Measurements from ENCODE around the gene CCDC184. TPM values are rescaled to one million over a fixed set of nuclear protein-coding genes. Genes with fewer than 3 reads are reported as not detected.
"Not testable (repeated sequence)": the region's sequence is repeated elsewhere in the genome, so short reads cannot be mapped to it uniquely, and the experiment has no call there.

The CCDC184 gene
- total RNA-seq, 2 donors from 2014 or later = 0.81 to 5.6 TPM

- DNase-seq (ENCODE audit: low spot score) = no peak
- TF ChIP-seq, protein P1, sequence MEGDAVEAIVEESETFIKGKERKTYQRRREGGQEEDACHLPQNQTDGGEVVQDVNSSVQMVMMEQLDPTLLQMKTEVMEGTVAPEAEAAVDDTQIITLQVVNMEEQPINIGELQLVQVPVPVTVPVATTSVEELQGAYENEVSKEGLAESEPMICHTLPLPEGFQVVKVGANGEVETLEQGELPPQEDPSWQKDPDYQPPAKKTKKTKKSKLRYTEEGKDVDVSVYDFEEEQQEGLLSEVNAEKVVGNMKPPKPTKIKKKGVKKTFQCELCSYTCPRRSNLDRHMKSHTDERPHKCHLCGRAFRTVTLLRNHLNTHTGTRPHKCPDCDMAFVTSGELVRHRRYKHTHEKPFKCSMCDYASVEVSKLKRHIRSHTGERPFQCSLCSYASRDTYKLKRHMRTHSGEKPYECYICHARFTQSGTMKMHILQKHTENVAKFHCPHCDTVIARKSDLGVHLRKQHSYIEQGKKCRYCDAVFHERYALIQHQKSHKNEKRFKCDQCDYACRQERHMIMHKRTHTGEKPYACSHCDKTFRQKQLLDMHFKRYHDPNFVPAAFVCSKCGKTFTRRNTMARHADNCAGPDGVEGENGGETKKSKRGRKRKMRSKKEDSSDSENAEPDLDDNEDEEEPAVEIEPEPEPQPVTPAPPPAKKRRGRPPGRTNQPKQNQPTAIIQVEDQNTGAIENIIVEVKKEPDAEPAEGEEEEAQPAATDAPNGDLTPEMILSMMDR (IDR thresholded peaks at IDR 0.05) = no peak
- Histone ChIP-seq H3K36me3 (peaks cover 5% of the 10 kb centered on the region), H3K27ac (no peak within 1 kb of the TSS), H3K27me3 (replicated peaks; ENCODE audit: insufficient read depth) (no peaks in the 10 kb centered on the region), H3K4me1 (ENCODE audit: control insufficient read depth in 1 of 2, low read depth in 2 of 2) (peaks cover 0 to 8% of the 10 kb centered on the region in 2 donors), H3K4me3 (no peak within 1 kb of the TSS), H3K9me3 (peaks cover 29% of the 10 kb centered on the region)
- no peak for ATAC-seq (ENCODE audit: insufficient number of reproducible peaks, low FRiP score, low read depth)
Measured at GRCh38 chr12:48203192-48203591, 19.7 kb downstream of the CCDC184 start, which contains the start of gene OR10AD1. TSS of gene OR10AD1 (minus strand) at chr12:48203292. CDS start at chr12:48203292, 0 bp downstream.

GRCh38 chr12:48209495-48209894, 26.1 kb downstream of the CCDC184 start:
- H3K4me3 ChIP-seq; H3K27me3 ChIP-seq (replicated peaks; ENCODE audit: insufficient read depth); ATAC-seq (ENCODE audit: insufficient number of reproducible peaks, low FRiP score, low read depth); DNase-seq (ENCODE audit: low spot score); H3K36me3 ChIP-seq; H3K27ac ChIP-seq; H3K4me1 ChIP-seq (ENCODE audit: control insufficient read depth in 1 of 2, low read depth in 2 of 2): not testable (repeated sequence)
- peaks cover 29% of the 10 kb centered on the region for H3K9me3 ChIP-seq

DNA sequence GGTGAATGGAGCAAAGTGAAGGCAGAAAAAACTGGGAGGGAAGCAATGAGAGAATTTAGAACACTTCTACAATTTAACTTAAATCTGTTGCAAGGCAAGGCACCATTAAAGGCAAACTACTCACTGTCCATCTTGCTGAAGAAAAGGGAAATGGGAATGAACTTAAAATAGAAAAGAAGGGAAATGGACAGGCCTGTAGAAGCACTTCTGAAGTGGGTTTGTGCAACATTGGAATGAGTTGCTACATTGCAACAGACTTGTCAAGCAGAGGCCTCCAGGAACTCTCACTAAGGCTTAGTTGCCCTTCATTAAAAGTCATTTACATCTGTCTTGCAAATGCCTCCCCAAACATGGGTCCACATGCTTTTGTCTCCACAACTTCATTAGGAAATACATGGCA, 33.3 kb downstream of the CCDC184 start:
- DNase-seq (ENCODE audit: low spot score) = no peak
- Histone ChIP-seq H3K27me3 (replicated peaks; ENCODE audit: insufficient read depth) (no peaks in the 10 kb centered on the region), H3K4me1 (ENCODE audit: control insufficient read depth in 1 of 2, low read depth in 2 of 2) (peaks cover 0 to 5% of the 10 kb centered on the region in 2 donors), H3K27ac (no peak overlapping the region), H3K4me3 (no peak overlapping the region), H3K9me3 (no peaks in the 10 kb centered on the region), H3K36me3 (no peaks in the 10 kb centered on the region)
- ATAC-seq (ENCODE audit: insufficient number of reproducible peaks, low FRiP score, low read depth) = no peak
- TF ChIP-seq, protein P1 (IDR thresholded peaks at IDR 0.05) = no peak

DNA sequence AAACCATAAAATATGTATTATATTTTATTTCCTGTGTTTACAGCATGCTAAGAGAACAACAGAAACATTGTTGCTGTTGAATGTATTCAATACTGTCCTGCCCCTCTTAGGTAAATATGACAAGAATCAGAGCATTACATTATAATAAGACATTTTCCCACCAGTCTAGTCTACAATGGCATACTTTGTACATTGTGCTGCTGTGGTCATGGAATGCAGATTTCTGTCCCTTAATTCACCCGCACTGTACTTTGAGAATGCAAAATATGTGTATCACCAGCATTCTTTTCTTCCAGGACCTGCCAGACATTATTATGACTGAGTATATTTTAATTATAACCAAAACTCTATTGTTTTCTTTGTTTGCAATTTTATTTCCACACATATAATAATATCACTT, 36.2 kb downstream of the CCDC184 start:
- Histone ChIP-seq H3K4me3 (no peak overlapping the region), H3K9me3 (no peaks in the 10 kb centered on the region), H3K27ac (no peak overlapping the region), H3K36me3 (no peaks in the 10 kb centered on the region), H3K27me3 (replicated peaks; ENCODE audit: insufficient read depth) (no peaks in the 10 kb centered on the region), H3K4me1 (ENCODE audit: control insufficient read depth in 1 of 2, low read depth in 2 of 2) (peaks cover 0 to 5% of the 10 kb centered on the region in 2 donors)
- DNase-seq (ENCODE audit: low spot score) (no peak), ATAC-seq (ENCODE audit: insufficient number of reproducible peaks, low FRiP score, low read depth) (no peak)
- TF ChIP-seq, protein P1 (IDR thresholded peaks at IDR 0.05) = no peak

GRCh38 chr12:48220701-48221100, 37.3 kb downstream of the CCDC184 start:
- DNase-seq (ENCODE audit: low spot score) (no peak), ATAC-seq (ENCODE audit: insufficient number of reproducible peaks, low FRiP score, low read depth) (no peak)
- Histone ChIP-seq H3K9me3 (no peaks in the 10 kb centered on the region), H3K27me3 (replicated peaks; ENCODE audit: insufficient read depth) (no peaks in the 10 kb centered on the region), H3K27ac (no peak overlapping the region), H3K4me3 (no peak overlapping the region), H3K4me1 (ENCODE audit: control insufficient read depth in 1 of 2, low read depth in 2 of 2) (peaks cover 0 to 5% of the 10 kb centered on the region in 2 donors), H3K36me3 (no peaks in the 10 kb centered on the region)
- TF ChIP-seq, protein P1 (IDR thresholded peaks at IDR 0.05) = no peak

GRCh38 chr12:48221645-48222044, 38.2 kb downstream of the CCDC184 start:
- Histone ChIP-seq H3K9me3 (no peaks in the 10 kb centered on the region), H3K36me3 (no peaks in the 10 kb centered on the region), H3K4me3 (no peak overlapping the region), H3K27me3 (replicated peaks; ENCODE audit: insufficient read depth) (no peaks in the 10 kb centered on the region), H3K4me1 (ENCODE audit: control insufficient read depth in 1 of 2, low read depth in 2 of 2) (peaks cover 0 to under 1% of the 10 kb centered on the region in 2 donors), H3K27ac (no peak overlapping the region)
- TF ChIP-seq, protein P1 (IDR thresholded peaks at IDR 0.05) = no peak
- DNase-seq (ENCODE audit: low spot score) = no peak
- ATAC-seq (ENCODE audit: insufficient number of reproducible peaks, low FRiP score, low read depth) = no peak

- not testable (repeated sequence) for H3K36me3 ChIP-seq; ATAC-seq (ENCODE audit: insufficient number of reproducible peaks, low FRiP score, low read depth)
Measured at GRCh38 chr12:48224533-48224932, 41.1 kb downstream of the CCDC184 start.

DNA sequence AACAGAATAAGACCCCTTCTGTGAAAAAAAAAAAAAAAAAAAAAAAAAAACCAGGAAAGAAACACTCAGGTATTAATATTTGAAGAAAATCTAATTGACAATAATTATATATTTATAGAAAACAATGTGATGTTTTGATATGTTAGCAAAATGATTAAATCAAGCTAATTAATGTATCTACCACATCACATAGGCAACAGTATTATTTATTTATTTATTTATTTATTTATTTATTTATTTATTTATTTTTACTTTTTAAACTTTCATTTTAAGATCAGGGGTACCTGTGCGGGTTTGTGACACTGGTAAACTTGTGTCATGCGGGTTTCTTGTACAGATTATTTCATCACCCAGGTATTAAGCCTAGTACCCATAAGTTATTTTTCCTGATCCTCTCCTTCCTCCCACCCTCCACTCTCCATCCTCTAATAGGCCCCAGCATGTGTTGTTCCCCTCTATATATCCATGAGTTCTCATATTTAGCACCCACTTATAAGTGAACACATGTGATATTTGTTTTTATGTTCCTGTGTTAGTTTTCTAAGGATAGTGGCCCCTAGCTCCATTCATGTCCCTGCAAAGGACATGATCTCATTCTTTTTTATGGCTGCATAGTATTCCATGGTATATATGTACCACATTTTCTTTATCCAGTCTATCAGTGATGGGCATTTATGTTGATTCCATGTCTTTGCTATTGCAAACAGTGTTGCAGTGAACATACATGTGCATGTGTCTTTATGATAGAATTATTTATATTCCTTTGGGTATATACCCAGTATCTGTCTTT, 47.9 kb downstream of the CCDC184 start:
- H3K27me3 ChIP-seq (replicated peaks; ENCODE audit: insufficient read depth); H3K4me3 ChIP-seq; ATAC-seq (ENCODE audit: insufficient number of reproducible peaks, low FRiP score, low read depth); H3K27ac ChIP-seq; H3K9me3 ChIP-seq; H3K4me1 ChIP-seq (ENCODE audit: control insufficient read depth in 1 of 2, low read depth in 2 of 2); DNase-seq (ENCODE audit: low spot score); H3K36me3 ChIP-seq: not testable (repeated sequence)

More at GRCh38 chr12:48224533-48224932, 41.1 kb downstream of the CCDC184 start:
- H3K4me1 ChIP-seq (ENCODE audit: control insufficient read depth in 1 of 2, low read depth in 2 of 2); H3K9me3 ChIP-seq; H3K27me3 ChIP-seq (replicated peaks; ENCODE audit: insufficient read depth); H3K4me3 ChIP-seq; H3K27ac ChIP-seq; DNase-seq (ENCODE audit: low spot score): not testable (repeated sequence)

All from thoracic aorta (tissue), 2 donors.